DOHH2 (cell line): Measurements from ENCODE around the gene SORL1-AS1.

ENCODE experiments used
- H3F3A ChIP-seq: fragments of 200-600 bp; sonication (generic), shearing (Covaris generic); 2 replicates; pipeline ENCODE4 v1.6.0; 2016; ENCODE audit warnings: antibody characterized with exemption, mild to moderate bottlenecking; ENCODE audit not compliant: control insufficient read depth, insufficient read depth
- H3K27ac ChIP-seq: fragments of 200-600 bp; sonication (generic); 2 replicates; pipeline ENCODE4 v1.5.1; 2014; ENCODE audit warnings: low read depth, mild to moderate bottlenecking, low read length, moderate library complexity
- H3K27me3 ChIP-seq: fragments of 200-600 bp; sonication (generic); 2 replicates; pipeline ENCODE4 v1.6.1; 2014; ENCODE audit warnings: mild to moderate bottlenecking, low read length, mixed read lengths; ENCODE audit not compliant: control insufficient read depth
- H3K36me3 ChIP-seq: fragments of 200-600 bp; sonication (generic); 2 replicates; pipeline ENCODE4 v1.6.1; 2014; ENCODE audit warnings: mild to moderate bottlenecking, low read length, moderate library complexity, mixed read lengths; ENCODE audit not compliant: control insufficient read depth
- H3K4me1 ChIP-seq: fragments of 200-600 bp; sonication (generic); 2 replicates; pipeline ENCODE4 v1.6.1; 2014; ENCODE audit warnings: mild to moderate bottlenecking, low read length, mixed read lengths; ENCODE audit not compliant: control insufficient read depth
- H3K4me2 ChIP-seq: fragments of 200-600 bp; sonication (generic); 2 replicates; pipeline ENCODE4 v1.6.0; 2014; ENCODE audit warnings: mild to moderate bottlenecking, low read length, moderate library complexity
- H3K4me3 ChIP-seq: fragments of 200-600 bp; sonication (generic); 2 replicates; pipeline ENCODE4 v1.5.1; 2014; ENCODE audit warnings: mild to moderate bottlenecking, low read length, mixed read lengths
- H3K79me2 ChIP-seq: fragments of 200-600 bp; sonication (generic); 2 replicates; pipeline ENCODE4 v1.6.1; 2014; ENCODE audit warnings: mild to moderate bottlenecking, low read length, mixed read lengths; ENCODE audit not compliant: control insufficient read depth
- H3K9me2 ChIP-seq: fragments of 200-600 bp; sonication (generic); replicated peaks from 2 replicates; pipeline ENCODE4 v1.6.1; 2014; ENCODE audit warnings: mild to moderate bottlenecking, low read length, mixed read lengths; ENCODE audit not compliant: control insufficient read depth
- H3K9me3 ChIP-seq: fragments of 200-600 bp; sonication (generic); 2 replicates; pipeline ENCODE4 v1.6.1; 2014; ENCODE audit warnings: antibody characterized with exemption, low read length, mixed read lengths; ENCODE audit not compliant: control insufficient read depth, insufficient read depth
- H4K20me1 ChIP-seq: fragments of 200-600 bp; sonication (generic); 2 replicates; pipeline ENCODE4 v1.6.0; 2014; ENCODE audit warnings: low read depth, mild to moderate bottlenecking, antibody characterized with exemption, low read length, moderate library complexity; ENCODE audit not compliant: control insufficient read depth, insufficient read depth
- CTCF ChIP-seq: fragments of 200-600 bp; sonication (generic); IDR thresholded peaks from one replicate; pipeline ENCODE4 v1.5.1; 2014; ENCODE audit warnings: antibody characterized with exemption, mild to moderate bottlenecking, low read depth, low read length; ENCODE audit not compliant: poor library complexity, severe bottlenecking
- EZH2phosphoT487 ChIP-seq: fragments of 200-600 bp; sonication (generic); IDR thresholded peaks from 2 replicates; pipeline ENCODE4 v1.6.1; 2017; ENCODE audit warnings: borderline replicate concordance, mild to moderate bottlenecking, antibody characterized with exemption, low read length, moderate library complexity, mixed read lengths

The SORL1-AS1 gene

GRCh38 chr11:121489823-121490222, 37.1 kb upstream of the SORL1-AS1 start:
- Histone ChIP-seq H3F3A (peaks cover 19% of the 10 kb centered on the region), H3K4me2 (no peak overlapping the region), H3K27me3 (no peaks in the 10 kb centered on the region), H3K36me3 (peaks cover 91% of the 10 kb centered on the region), H3K9me2 (no peaks in the 10 kb centered on the region), H3K4me3 (no peak overlapping the region), H3K9me3 (no peaks in the 10 kb centered on the region), H4K20me1 (no peaks in the 10 kb centered on the region), H3K27ac (no peak overlapping the region), H3K79me2 (peaks cover 67% of the 10 kb centered on the region), H3K4me1 (peaks cover 76% of the 10 kb centered on the region)
- TF ChIP-seq CTCF, result no peak
- no peak for TF ChIP-seq EZH2phosphoT487

GRCh38 chr11:121488641-121489040, 35.9 kb upstream of the SORL1-AS1 start:
- H3K27ac ChIP-seq, result 0 out of 2 replicates have a peak overlapping the region, but pooled peaks have one; percentile 2
- H3K9me2 ChIP-seq, result no peaks in the 10 kb centered on the region
- H3F3A ChIP-seq, result peaks cover 16% of the 10 kb centered on the region
- TF ChIP-seq CTCF (no peak), EZH2phosphoT487 (no peak)
- no peaks in the 10 kb centered on the region for H3K9me3 ChIP-seq
- peaks cover 92% of the 10 kb centered on the region for H3K36me3 ChIP-seq
- peaks cover 64% of the 10 kb centered on the region for H3K4me1 ChIP-seq
- H3K4me3 ChIP-seq, result no peak overlapping the region
- H3K79me2 ChIP-seq, result peaks cover 67% of the 10 kb centered on the region
- H4K20me1 ChIP-seq, result no peaks in the 10 kb centered on the region
- H3K4me2 ChIP-seq, result no peak overlapping the region
- no peaks in the 10 kb centered on the region for H3K27me3 ChIP-seq

GRCh38 chr11:121488170-121488569, 35.4 kb upstream of the SORL1-AS1 start:
- no peak overlapping the region for H3K4me2 ChIP-seq
- no peaks in the 10 kb centered on the region for H3K9me3 ChIP-seq
- peaks cover 67% of the 10 kb centered on the region for H3K79me2 ChIP-seq
- H3K9me2 ChIP-seq, result no peaks in the 10 kb centered on the region
- no peak for TF ChIP-seq CTCF
- no peak for TF ChIP-seq EZH2phosphoT487
- H3K36me3 ChIP-seq, result peaks cover 92% of the 10 kb centered on the region
- no peaks in the 10 kb centered on the region for H3K27me3 ChIP-seq
- no peak overlapping the region for H3K4me3 ChIP-seq
- no peaks in the 10 kb centered on the region for H4K20me1 ChIP-seq
- peaks cover 60% of the 10 kb centered on the region for H3K4me1 ChIP-seq
- peaks cover 13% of the 10 kb centered on the region; the same call in 1 of the 2 replicates for H3F3A ChIP-seq
- H3K27ac ChIP-seq, result no peak overlapping the region
